Left forelimb (tissue), 1 donor: ENCODE measurements around the gene TMEM221.
A peak's percentile ranks its signal among the peaks of the same experiment; 100 is the strongest.
"Not testable (repeated sequence)": the region's sequence is repeated elsewhere in the genome, so short reads cannot be mapped to it uniquely, and the experiment has no call there.

Source experiments
- DNase-seq: peaks from one replicate; pipeline ENCODE4 v3.0.0-alpha.2; 2018; ENCODE audit warnings: low spot score

The TMEM221 gene

DNA sequence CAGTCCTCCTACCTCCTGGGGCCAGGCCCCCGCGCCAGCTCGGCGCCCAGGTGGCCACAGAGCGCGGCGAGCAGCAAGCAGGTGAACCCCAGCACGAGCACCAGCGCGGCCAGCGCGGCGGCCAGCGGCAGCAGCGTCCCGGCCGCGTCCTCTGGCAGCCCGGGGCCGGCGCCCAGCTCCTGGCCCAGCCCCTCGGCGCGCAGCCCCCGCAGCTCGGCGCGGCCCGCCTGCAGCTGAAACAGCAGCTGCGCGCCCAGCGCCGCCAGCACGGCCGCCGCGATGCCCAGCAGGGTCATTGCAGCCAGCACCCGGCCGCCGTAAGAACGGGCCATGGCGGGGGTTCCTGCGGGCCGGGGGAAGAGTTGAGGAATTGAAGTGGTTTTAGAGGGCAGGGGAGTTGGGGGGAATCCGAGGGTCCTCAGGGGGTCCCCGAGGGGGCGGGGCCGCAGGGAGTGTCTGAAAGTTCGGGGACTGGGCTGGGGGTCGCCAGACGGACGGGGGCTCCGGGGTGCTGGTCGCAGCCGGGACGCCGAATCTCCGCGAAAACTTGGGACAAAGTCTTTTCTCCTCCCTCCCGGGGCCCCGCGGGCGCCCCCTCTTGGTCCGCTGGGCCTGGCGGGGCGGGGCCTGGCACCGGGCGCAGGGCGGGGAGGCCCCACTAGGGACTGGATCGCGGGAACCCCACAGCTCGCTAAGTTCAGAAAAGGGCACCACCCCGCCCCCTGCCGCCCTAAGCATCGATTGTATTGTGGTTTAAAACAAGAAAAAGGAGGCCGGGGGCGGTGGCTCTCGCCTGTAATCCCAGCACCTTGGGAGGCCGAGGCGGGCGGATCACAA lies at the start of gene TMEM221:
Gene TMEM221, minus strand, starts transcription at position 538 of the 837 bp plus-strand sequence. Its CDS starts 206 bp downstream, at position 332.
- peak; percentile 76 for DNase-seq

DNA sequence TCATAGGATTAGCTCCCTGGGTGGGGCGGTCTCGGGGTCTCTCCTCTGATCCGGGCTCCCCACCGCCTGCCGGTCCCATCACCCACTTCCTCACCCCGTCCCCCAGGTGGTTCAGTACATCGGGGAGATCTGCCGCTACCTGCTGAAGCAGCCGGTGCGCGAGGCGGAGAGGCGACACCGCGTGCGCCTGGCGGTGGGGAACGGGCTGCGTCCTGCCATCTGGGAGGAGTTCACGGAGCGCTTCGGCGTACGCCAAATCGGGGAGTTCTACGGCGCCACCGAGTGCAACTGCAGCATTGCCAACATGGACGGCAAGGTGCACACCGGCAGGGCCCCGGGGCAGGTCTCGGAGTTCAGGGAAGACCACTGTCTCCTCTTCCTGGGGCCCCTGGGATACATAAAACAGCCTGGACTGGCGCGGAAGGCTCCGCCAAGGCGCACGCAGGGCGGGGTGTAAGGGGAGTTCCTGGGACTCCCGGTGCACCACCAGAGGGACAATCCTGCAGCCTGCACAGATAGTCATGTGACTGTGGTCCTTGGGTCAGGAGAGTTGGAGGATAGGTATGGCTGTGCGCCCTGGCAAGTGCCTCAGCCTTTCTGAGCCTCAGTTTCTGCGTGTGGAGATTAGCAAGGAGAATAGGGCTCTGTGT lies 48.8 kb upstream of the TMEM221 start:
- DNase-seq: no peak

DNA sequence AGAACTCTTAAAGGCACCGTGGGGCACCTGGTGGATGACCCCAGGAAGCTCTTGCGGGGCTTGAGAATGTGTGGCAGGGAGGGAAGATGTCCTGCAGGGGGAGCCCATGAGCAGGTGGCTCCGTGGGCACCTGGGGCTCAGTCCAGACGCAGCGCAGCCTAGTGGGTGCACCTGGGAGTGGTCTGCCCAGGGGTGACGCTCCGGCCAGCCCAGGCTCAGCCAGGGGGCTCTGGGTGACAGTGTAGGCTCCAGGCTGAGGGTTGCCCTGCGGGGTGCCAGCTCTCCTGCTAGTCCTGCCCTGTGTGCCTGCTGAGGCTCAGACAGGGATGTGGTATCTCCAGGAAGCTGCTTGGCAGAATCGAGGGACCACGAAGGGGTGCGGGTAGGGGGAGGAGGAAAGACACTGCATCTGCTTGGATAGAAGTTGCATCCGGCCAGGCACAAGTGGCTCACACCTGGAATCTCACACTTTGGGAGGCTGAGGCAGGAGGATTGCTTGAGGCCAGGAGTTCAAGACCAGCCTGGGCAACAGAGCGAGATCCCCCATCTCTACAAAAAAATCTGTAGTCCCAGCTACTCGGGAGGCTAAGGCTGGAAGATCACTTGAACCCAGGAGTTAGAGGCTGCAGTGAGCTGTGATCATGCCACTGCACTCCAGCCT lies 48.0 kb upstream of the TMEM221 start:
- no peak for DNase-seq

DNA sequence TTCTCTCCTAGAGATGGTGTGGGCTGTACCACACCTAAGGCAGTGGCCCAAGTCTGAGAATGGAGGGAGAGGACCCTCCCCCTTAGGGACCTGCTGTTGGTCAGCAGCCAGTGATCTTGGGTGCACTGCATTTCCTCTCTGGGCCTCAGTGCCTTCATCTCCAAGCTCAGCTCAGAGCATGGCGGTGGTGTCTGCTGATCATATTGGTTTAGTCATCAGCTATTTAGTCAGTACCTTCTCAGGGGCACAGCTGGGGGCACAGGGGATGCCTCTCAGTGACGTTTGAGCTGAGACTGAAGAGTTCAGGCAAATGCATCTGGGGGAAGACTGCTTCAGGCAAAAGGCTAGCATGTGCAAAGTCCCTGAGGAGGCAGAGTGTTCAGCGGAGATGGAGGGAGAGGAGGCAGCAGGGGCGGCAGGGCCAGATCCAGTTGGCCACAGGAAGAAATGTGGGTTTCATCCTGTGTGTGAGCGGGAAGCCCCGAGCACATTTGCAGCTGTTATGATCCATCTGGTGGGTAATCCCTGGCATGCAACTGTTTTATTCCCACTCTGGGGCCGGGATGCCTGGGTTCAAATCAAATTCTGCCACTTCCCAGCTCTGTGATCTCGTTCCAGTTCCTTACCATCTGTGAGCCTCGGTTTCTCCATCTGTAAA lies 47.3 kb upstream of the TMEM221 start:
- DNase-seq: no peak

DNA sequence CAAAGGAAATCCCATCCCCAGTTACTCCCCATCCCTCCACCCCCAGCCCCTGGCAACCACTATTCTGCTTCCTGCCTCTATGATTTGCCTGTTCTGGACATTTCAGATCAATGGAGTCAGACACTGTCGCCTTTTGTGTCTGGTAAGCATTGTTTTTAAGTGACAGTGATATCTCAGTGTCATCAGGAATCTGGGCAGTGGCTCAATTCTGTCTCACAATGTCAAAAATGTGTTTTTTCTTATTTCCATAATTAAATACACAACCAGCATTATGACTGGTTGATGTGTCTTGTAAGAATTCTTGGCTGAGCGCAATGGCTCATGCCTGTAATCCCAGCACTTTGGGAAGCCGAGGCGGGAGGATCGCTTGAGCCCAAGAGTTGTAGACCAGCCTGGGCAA lies 42.8 kb upstream of the TMEM221 start:
- DNase-seq: no peak

DNA sequence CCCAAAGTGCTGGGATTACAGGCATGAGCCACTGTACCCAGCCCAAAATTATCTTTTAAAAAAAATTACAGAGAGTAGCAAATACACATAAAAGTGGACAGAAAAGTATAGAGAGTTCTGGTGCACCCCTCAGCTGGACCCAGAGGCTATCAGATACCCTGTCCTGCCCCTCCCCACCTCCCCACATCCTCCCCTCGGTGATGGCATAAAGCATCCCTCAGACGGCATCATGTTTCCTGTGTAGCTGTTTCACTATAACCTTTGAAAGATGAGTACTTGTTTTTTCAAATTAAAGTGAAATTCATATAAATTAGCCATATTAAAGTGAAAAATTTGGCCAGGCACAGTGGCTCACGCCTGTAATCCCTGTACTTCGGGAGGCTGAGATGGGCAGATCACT lies 41.9 kb upstream of the TMEM221 start:
- no peak for DNase-seq

DNA sequence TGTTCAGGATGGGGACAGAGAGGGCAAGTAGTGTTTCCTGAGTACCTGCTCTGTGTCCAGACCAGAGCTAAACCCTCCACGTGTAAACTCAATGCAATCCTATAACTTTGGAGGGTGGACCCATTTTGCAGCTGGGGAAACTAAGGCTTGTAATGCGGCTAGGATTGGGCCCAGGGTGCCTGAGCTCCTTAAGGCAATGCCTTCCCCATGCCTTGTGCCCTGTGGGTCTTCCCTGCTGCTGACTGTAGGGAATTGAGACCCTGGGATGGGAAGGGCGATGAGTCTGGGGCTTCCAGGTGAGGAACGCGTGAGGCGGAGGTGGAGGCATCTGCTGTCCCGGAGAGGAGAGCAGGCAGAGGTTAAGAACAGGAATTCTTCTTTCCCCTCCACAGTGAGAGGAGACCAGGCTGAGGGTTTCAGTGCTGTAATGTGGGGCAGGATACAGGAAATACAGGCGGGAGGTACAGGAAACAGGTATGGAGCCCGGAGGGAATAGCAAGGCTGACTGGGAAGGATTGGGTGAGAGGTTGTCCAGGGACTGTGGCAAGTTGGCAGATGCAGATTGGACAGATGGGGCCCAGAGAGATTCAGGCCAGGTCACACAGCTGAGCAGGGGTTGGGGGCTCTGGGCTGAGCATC lies 41.0 kb upstream of the TMEM221 start:
- DNase-seq: no peak

DNA sequence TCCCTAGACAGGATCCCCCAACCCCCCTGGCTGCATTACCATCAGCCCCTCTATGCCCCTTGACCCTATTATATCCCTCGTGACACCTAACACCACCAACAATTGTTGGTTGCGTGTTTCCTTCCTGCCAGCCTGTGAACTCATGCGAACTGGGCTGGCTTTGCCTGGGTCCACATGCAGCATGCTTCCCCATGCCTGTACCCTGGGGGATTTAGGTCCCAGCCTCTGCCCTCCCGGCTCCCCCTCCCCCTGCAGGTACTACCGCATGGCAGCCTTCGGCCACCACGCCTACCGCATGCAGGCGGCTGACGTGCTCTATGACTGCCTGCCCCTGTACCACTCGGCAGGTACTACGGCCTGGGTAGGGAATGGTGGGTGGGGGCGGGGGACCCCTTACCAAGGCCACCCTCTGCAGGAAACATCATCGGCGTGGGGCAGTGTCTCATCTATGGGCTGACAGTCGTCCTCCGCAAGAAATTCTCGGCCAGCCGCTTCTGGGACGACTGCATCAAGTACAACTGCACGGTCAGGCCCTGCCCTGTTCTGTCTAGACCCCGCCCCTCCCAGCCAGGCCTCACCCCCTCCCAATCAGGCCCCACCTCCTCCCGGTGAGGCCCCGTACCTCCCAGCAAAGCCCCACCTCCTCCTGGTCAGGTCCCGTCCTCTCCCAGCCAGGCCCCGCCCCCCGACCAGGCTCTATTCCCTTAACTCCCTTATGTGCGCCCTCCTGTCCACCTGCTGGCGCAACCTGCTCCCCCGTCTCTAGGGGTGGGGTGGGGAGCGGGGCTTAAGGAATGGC lies 40.3 kb upstream of the TMEM221 start:
- no peak for DNase-seq

DNA sequence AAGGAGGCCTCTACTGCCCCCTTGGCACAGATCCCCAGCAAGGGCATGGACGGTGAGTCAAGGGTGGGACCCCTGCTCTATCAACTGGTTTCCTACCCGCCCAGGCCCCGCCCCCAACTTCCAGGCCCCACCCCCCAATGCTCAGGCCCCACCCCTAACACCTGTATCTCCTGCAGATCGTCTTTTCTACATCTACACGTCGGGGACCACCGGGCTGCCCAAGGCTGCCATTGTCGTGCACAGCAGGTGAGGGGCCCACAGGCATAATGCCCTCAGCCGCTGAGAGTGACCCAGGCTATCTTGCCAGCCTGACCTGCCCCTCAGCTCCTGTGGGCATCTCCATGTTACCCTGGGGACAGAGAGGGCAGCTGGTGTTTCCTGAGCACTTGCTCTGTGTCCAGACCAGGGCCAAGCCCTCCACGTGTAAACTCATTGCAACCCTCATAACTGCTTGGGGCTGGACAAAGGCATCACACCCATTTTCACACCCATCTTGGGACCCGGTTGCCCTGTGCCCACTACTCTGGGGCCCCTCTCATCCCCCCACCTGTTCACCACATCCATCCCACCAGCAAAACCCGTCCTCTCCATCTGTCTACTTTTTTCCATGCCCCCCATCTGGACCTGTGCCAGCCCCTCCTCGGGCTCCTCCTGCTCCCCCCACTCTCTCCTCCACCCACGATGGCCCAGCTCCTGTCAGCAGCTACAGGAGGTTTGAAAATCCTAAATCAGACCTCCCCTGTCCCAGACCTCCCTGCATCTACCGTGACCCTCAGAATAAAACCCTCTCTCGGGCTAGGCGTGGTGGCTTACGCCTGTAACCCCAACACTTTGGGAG lies 39.0 kb upstream of the TMEM221 start:
- no peak for DNase-seq

DNA sequence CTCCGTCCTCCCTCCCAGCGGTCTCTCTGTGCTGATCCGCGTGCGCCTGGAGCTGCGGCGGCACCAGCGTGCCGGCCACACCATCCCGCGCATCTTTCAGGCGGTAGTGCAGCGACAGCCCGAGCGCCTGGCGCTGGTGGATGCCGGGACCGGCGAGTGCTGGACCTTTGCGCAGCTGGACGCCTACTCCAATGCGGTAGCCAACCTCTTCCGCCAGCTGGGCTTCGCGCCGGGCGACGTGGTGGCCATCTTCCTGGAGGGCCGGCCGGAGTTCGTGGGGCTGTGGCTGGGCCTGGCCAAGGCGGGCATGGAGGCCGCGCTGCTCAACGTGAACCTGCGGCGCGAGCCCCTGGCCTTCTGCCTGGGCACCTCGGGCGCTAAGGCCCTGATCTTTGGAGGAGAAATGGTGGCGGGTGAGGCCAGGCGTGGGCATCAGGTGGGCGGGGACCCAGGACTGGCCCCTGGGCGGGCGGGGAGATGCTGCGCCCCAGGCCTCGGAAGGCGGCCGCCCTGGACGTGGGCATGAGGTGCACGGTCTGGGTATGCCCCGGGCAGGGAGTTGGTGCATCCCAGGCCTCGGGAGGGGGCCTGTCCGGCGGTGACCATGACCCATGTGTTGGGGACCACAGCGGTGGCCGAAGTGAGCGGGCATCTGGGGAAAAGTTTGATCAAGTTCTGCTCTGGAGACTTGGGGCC lies 38.2 kb upstream of the TMEM221 start:
- no peak for DNase-seq

DNA sequence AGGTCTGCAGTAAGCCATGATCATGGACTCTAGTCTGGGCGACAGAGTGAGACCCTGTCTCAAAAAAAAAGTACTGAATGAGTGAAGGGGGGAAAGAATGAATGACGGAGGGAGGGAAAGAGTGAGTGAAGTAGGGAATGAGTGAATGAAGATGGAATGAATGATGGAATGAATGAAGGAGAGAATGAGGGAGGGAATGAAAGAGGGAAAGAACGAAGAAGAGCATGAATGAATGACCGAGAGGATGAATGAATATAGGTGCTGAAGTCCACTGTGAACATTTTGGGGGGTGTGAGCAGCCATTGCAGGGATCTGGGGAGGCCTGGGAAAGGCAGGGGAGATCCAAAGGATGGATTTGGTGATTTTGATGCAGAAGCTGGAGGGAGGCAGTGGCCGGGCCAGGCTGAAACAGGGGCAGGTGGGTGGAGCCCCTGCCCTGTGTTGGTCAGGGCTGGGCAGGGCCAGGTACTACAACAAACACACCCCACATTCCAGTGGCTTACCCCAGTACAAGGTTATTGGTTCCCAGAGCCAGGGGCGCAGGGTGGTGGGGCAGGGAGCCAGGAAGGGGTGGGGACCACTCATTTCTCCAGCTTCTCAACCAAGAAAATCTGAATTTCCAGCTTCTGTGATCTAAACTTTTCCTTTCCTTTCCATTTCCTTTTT lies 36.2 kb upstream of the TMEM221 start:
- no peak for DNase-seq

DNA sequence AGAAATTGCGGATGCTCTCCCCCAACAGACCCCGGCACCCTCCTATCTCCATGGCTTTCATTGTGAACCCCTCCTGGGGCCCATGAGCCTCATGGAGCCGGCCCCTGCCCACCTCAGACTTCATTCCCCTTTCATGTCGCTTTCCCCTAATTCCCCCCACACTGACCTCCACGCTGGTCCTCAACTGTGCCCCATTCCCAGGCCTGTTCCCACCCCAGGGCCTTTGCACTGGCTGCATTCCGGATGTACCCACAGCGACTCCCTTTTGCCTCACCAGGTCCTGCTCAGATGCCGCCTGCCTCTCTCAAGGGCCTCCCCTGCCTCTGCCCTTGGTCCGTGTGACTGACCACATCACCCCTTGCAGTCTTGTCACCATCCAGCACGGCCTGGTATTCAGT lies 35.1 kb upstream of the TMEM221 start:
- DNase-seq: no peak

DNA sequence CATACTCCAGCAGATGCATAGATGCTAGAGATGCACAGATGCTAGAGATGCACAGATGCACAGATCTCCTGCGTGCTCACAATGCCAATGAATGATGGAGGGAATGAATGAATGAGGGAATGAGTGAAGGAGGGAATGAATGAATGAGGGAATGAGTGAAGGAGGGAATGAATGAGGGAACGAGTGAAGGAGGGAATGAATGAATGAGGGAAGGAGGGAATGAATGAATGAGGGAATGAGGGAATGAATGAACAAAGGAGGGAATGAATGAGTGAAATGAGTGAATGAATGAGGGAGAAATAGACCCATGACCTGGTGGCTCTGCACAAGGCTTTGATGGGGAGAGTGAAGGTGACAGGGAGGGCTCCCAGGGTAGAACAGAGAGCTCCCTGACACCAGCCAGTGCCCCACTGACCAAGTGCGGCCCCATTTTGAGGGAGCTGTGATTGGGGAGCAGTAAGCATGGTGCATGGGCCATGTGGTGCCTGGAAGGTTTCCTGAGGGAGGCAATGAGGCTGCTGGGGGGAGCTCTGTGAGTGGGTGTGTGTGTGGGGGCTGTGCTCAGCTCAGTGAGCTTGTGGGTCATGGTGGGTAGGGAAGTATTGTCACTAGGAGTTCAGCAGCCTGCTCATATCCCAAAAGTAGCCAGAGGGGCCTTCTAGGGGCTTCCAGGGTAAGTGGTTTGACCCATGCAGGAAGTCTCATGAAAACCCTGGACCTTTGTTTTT lies 34.6 kb upstream of the TMEM221 start:
- no peak for DNase-seq

DNA sequence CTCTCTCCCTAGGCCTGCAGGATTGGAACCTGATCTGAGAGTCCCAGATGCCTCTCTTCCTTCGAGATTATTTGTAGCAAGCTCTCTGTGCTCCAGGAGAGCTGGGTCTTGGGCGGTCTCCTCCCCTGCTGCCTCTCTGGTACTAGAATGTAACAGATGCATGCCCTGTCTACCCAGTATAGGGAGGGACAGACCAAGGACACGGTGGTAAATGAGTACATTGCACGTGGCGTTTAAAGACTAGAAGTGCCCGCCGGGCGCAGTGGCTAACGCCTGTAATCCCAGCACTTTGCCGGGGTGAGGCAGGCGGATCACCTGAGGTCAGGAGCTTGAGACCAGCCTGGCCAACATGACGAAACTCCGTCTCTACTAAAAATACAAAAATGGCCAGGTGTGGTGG lies 33.5 kb upstream of the TMEM221 start:
- no peak for DNase-seq

DNA sequence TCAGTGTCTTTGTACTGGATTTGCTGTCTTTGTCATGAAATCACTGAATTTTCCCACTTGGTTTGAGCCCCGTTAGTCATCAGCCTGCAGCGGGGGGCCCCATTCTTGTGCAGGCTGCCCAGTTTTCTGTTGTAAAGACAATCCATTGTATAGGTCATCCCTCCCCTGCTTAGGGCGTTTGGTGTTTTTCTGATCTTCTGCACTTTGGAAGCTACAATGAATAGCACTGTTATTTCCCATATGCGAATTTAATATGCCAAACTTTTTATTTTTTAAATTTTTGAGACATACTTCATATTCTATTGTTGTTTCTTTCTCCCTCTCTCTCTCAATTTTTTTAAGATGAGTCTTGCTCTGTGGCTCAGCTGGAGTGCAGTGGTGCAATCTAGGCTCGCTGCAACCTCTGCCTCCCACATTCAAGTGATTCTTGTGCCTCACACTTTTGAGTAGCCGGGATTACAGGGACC lies 30.9 kb upstream of the TMEM221 start:
- DNase-seq: no peak

DNA sequence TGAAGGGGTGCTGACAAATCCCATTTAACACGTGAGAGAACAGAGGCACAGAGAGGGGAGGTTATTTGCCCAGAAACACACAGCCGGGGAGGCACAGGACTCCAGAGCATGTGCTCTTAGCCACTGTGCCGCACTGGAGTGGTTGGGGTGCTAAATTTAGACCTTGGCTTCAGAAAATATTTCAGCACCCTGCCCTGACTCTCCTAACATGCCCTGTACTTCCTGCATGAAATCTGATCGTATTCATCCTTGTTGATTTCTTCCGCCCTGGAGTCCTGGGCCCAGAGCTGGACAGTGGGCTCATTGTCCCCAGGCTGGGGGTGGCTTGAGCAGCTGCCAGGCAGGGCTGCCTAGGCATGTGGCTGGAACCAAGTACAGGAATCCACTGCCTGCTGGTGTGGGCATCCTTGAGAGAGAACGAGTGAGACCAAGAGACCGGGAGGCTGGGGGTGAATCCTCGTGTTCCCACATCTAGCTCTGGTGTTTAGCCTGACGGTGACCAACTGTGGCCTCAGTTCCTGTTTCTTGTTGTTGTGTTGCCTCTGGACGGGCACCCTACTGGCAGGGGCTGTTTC lies 27.2 kb upstream of the TMEM221 start:
- no peak for DNase-seq

DNA sequence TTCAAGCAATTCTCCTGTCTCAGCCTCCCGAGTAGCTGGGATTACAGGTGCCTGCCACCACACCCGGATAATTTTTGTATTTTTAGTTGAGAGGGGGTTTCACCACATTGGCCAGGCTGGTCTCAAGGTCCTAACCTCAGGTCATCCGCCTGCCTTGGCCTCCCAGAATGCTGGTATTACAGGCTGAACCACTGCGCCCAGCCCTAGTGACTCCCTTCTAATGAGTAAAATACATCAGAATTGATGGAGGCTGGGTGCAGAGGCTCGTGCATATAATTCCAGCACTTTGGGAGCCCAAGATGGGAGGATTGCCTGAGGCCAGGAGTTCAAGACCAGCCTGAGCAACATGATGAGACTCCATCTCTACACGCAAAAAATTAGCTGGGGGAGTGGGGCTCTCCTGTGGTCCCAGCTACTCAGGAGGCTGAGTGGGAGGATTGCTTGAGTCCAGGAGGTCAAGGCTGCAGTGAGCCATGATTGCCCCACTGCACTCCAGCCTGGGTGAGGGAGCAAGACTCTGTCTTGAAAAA lies 26.6 kb upstream of the TMEM221 start:
- DNase-seq: not testable (repeated sequence)

DNA sequence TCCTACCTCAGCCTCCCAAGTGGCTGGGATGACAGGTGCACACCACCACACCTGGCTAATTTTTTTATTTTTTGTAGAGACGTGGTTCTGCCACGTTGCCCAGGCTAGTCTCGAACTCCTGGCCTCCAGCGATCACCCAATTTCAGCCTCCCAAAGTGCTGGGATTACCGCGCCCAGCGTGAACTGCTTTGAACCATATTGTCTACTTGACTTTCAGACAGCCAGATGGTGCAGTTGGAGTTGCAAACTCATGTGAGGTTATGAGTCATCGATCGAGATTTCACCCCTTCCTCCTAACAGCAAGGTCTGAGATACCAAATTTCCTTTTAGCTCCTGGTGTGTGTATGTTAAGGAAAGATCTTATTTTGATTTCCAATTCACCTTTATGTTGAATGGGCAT lies 24.6 kb upstream of the TMEM221 start:
- no peak for DNase-seq
